Measurements from ENCODE around the gene OR4Q2. TPM values are rescaled to one million over a fixed set of nuclear protein-coding genes. Genes with fewer than 3 reads are reported as not detected.
"Not testable (repeated sequence)": the region's sequence is repeated elsewhere in the genome, so short reads cannot be mapped to it uniquely, and the experiment has no call there.

OR4Q2 gene
- polyA plus RNA-seq (2011; rRNA removed) (not detected in 2 replicates), polyA minus RNA-seq (2011; rRNA and poly(A)+ RNA removed) (not detected in 2 replicates)

- no peak within 1 kb of the TSS for H3K4me3 ChIP-seq (ENCODE audit: low read depth, low read length)
- no peaks in the 10 kb centered on the region for H3K27me3 ChIP-seq (ENCODE audit: control insufficient read depth, insufficient read depth, low read length)
- no peak for DNase-seq (ENCODE audit: low read depth)
- TF ChIP-seq CTCF (IDR thresholded peaks at IDR 0.05; ENCODE audit: insufficient read depth, low read depth, low read length), result no peak
- ChIA-PET CTCF (no interaction called here), POLR2A (no interaction called here)
- no peaks in the 10 kb centered on the region for H3K36me3 ChIP-seq (ENCODE audit: control insufficient read depth, insufficient read depth, low read length)
These were observed at the start of gene OR4Q2 for GRCh38 chr14:20001863-20002262. Gene OR4Q2, plus strand, starts transcription at chr14:20002163.

- H3K27me3 ChIP-seq (ENCODE audit: control insufficient read depth, insufficient read depth, low read length); CTCF ChIA-PET; DNase-seq (ENCODE audit: low read depth); POLR2A ChIA-PET; H3K4me3 ChIP-seq (ENCODE audit: low read depth, low read length); H3K36me3 ChIP-seq (ENCODE audit: control insufficient read depth, insufficient read depth, low read length): not testable (repeated sequence)
These were observed 32.2 kb upstream of the OR4Q2 start for GRCh38 chr14:19969735-19970134.

GRCh38 chr14:19974844-19975243, 27.1 kb upstream of the OR4Q2 start:
- Histone ChIP-seq H3K27me3 (ENCODE audit: control insufficient read depth, insufficient read depth, low read length) (no peaks in the 10 kb centered on the region), H3K4me3 (ENCODE audit: low read depth, low read length) (no peak overlapping the region), H3K36me3 (ENCODE audit: control insufficient read depth, insufficient read depth, low read length) (no peaks in the 10 kb centered on the region)
- no peak for TF ChIP-seq CTCF (IDR thresholded peaks at IDR 0.05; ENCODE audit: insufficient read depth, low read depth, low read length)
- ChIA-PET POLR2A (no interaction called here), CTCF (no interaction called here)
- DNase-seq (ENCODE audit: low read depth), result no peak

GRCh38 chr14:19975291-19975690, 26.7 kb upstream of the OR4Q2 start, which contains the start of gene OR4K15:
Gene OR4K15, plus strand, starts transcription at chr14:19975591. Its CDS starts 0 bp downstream, at chr14:19975591.
- Histone ChIP-seq H3K4me3 (ENCODE audit: low read depth, low read length) (no peak within 1 kb of the TSS), H3K27me3 (ENCODE audit: control insufficient read depth, insufficient read depth, low read length) (no peaks in the 10 kb centered on the region), H3K36me3 (ENCODE audit: control insufficient read depth, insufficient read depth, low read length) (no peaks in the 10 kb centered on the region)
- no peak for TF ChIP-seq CTCF (IDR thresholded peaks at IDR 0.05; ENCODE audit: insufficient read depth, low read depth, low read length)
- CTCF ChIA-PET, result no interaction called here
- POLR2A ChIA-PET, result no interaction called here
- DNase-seq (ENCODE audit: low read depth), result no peak

GRCh38 chr14:19993438-19993837, 8.5 kb upstream of the OR4Q2 start:
- POLR2A ChIA-PET, result no interaction called here
- CTCF ChIA-PET, result no interaction called here
- no peak for DNase-seq (ENCODE audit: low read depth)

More at GRCh38 chr14:19993438-19993837, 8.5 kb upstream of the OR4Q2 start:
- no peaks in the 10 kb centered on the region for H3K36me3 ChIP-seq (ENCODE audit: control insufficient read depth, insufficient read depth, low read length)
- no peak for TF ChIP-seq CTCF (IDR thresholded peaks at IDR 0.05; ENCODE audit: insufficient read depth, low read depth, low read length)
- no peaks in the 10 kb centered on the region for H3K27me3 ChIP-seq (ENCODE audit: control insufficient read depth, insufficient read depth, low read length)
- H3K4me3 ChIP-seq (ENCODE audit: low read depth, low read length), result no peak overlapping the region
